Spleen (tissue), 7 donors: Measurements from ENCODE around the gene EXTL1.
A peak's percentile ranks its signal among the peaks of the same experiment; 100 is the strongest.

ENCODE experiments used
- CTCF ChIP-seq, 11 experiments: fragments of 200-600 bp in 7 of 11; fragments of 450-650 bp in 4 of 11; sonication (generic) in 4 of 11; IDR thresholded peaks in 8 of 11; conservative IDR thresholded peaks in 3 of 11; 1 replicate in 7 of 11; 2 replicates in 4 of 11; pipeline versions ENCODE4 v1.4.0 to v1.8.0; 2016 to 2021; ENCODE audit warnings: antibody characterized with exemption in 11 of 11, inconsistent platforms in 4 of 11, mild to moderate bottlenecking in 1 of 11
- POLR2AphosphoS5 ChIP-seq, 3 donors: sonication (generic); formaldehyde crosslinking; IDR thresholded peaks; one replicate each; pipeline ENCODE4 v1.5.1; 2017; ENCODE audit warnings: antibody characterized with exemption in 3 of 3
- donor health status: DM: no; HTN: no; CAD: no; lungs with moderate emphysema.
- donor health status: DM: no; HTN: no; CAD: no.
- donor health status: DM: no; HTN: no; CAD: no.

- TF ChIP-seq POLR2AphosphoS5 (IDR thresholded peaks at IDR 0.05) (peak in 1 of 3 donors; percentile 67), CTCF (IDR thresholded peaks at IDR 0.05 in 8 of 11, conservative IDR thresholded peaks at IDR 0.05 in 3 of 11) (no peak)
These were observed 6.2 kb upstream of the EXTL1 start for GRCh38 chr1:26015358-26015757.
